GM21381 (cell line): ENCODE data around the gene CXXC5.
A peak's percentile ranks its signal among the peaks of the same experiment; 100 is the strongest.
"Not testable (repeated sequence)": the region's sequence is repeated elsewhere in the genome, so short reads cannot be mapped to it uniquely, and the experiment has no call there.

Experiments
- ATAC-seq: cut with Tn5 transposase; IDR thresholded peaks from one replicate; pipeline ENCODE4 v1.9.1; 2021; ENCODE audit warnings: mild to moderate bottlenecking, moderate library complexity; ENCODE audit not compliant: unreplicated experiment

Gene CXXC5

GRCh38 chr5:139648205-139649081, at the start of gene CXXC5:
TSS of gene CXXC5 (plus strand) at chr5:139648349. CDS start at chr5:139680524, 32,175 bp downstream.
- ATAC-seq, result peak; percentile 32

DNA sequence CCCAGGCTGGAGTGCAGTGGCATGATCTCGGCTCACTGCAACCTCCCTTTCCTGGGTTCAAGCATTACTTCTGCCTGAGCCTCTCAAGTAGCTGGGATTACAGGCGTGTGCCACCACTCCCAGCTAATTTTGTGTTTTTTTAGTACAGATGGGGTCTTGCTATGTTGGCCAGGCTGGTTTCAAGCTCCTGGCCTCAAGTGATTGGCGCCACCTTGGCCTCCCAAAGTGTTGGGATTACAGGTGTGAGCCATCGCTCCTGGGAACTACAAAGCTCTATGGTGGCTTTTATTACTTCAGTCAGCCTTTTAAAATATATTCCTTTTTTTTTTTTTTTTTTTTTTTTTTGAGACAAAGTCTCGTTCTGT, 49.6 kb upstream of the CXXC5 start:
- not testable (repeated sequence) for ATAC-seq

DNA sequence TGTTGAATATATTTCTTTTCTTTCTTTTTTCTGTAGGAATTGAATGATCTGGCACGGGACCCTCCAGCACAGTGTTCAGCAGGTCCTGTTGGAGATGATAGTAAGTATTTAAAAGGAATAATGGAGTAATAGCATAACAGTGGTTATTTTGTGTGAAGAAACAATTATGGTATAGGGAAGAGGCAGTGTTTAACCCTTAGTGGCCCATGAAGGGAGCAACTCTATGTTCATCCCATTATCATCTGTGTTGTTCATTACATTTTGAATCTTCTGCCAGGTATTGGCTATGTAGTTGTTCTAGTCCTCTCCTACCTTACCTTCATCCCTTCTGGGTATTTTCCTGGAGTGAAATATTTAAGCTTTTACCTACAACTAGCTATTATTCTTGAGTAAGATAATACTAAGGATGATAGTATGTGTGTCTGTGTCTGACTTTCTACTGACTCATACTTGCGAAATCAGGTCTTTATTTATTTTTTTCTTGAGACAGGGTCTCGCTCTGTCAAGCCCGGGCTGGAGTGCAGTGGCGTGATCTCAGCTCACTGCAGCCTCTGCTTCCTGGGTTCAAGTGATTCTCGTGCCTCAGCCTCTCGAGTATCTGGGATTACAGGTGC, 47.7 kb upstream of the CXXC5 start:
- ATAC-seq, result no peak

- no peak for ATAC-seq
These were observed 46.7 kb upstream of the CXXC5 start for GRCh38 chr5:139601429-139601828.

DNA sequence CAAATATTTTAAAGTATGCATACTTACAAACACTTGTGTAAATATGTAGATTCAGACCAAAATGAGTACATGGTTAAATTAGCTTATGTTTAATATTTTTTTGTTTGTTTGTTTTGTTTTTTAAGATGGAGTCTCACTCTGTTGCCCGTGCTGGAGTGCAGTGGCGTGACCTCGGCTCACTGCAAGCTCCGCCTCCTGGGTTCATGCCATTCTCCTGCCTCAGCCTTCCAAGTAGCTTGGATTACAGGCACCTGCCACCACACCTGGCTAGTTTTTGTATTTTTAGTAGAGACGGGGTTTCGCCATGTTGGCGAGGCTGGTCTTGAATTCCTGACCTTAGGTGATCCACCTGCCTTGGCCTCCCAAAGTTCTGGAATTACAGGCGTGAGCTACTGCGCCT, 46.2 kb upstream of the CXXC5 start:
- ATAC-seq, result not testable (repeated sequence)

- ATAC-seq, result no peak
These were observed 42.3 kb upstream of the CXXC5 start for GRCh38 chr5:139605887-139606286.

DNA sequence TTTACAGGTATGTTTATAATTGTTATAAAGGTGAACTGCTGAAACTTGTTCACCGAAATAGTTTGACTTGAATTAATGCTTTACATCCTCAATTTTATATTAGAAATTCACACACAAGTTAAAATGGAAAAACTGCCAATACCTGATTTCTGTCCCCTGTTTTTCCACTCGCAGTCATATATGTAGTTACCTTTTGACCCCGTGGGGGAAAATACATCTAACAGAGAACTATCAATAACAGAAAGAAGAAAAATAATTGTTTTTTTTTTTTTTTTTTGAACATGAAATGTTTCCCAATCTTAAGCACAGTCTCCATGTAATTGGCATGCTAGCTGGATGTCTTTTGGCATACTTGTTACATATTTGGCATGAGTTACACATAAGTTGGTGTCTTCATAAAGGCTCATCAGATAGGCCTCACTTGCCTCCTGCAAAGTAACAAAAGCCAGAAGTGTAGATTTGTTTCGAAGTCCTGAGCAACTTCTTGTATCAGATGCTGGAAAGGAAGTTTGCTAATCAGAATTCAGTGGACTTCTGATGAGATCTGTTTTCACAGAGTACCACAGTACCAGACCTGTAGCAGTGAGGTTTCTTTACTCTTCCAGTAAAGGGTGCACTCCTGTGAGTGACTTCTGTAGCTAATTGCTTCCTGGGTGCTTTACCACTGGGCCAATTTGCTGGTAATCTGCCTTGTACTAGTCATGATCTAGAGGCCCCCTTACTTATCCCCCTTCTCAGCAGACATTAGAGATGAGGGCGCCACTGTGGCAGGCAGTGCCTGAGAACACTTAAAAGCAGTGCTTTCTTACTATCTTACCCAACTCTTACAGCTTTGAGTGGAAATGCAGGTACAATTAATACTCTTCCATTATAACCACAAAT, 36.2 kb upstream of the CXXC5 start:
- ATAC-seq, result no peak

- no peak for ATAC-seq
These were observed 28.3 kb upstream of the CXXC5 start for GRCh38 chr5:139619861-139620260.

GRCh38 chr5:139625398-139625797, 22.8 kb upstream of the CXXC5 start:
- not testable (repeated sequence) for ATAC-seq

GRCh38 chr5:139630855-139631254, 17.3 kb upstream of the CXXC5 start:
- no peak for ATAC-seq

- ATAC-seq, result no peak
These were observed 16.5 kb upstream of the CXXC5 start for GRCh38 chr5:139631520-139632165.

DNA sequence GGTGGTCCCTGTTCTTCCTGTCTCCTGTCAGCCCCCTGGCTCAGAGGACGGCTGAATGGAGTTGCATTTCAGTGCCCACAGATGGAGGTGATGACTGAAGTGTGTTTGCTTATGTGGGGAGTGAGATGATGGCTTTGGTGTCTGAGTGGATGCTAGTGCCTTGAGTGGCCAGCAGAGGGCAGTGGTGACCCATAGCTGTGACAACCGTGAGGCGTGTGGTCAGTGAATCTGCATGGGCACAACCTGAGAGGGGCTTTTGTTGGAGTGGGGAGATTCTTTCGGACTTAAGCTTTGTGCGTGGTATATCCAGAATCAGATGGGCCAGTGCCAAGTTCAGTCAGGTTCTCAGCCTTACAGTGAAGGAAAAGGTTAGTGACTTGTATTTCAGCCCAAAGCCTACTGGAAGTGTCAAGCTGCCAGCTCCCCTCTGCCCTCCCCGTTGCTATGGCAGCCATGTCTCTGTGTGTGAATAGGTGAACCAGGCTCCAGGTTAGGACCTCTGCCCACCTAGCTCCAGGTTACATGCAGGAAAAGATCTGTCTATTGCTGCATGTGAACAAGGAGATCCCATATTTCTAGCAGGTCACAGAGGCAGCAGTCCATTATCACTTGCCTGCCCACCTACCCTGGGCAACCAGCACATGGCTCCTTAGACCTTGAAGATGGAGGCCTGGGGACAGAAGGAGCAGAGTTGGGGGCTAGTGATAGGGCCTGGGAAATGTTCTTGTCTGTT, 14.7 kb upstream of the CXXC5 start:
- peak; percentile 29 for ATAC-seq

DNA sequence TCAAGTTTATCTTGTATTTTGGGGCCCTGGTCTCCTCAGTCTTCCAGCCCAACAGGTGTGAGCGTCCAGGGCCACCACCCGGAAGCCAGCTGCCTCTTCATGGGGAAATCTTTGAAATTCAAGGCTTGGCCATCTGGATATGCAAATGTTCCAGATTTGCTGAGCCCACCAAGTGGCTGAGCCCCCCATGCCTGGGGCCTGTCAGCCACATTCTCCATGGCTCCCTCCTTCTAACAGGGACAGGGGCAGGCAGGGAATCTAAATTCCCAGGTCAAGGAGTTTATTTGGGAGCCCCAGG, 14.2 kb upstream of the CXXC5 start:
- ATAC-seq, result no peak

GRCh38 chr5:139634541-139634940, 13.6 kb upstream of the CXXC5 start:
- no peak for ATAC-seq

DNA sequence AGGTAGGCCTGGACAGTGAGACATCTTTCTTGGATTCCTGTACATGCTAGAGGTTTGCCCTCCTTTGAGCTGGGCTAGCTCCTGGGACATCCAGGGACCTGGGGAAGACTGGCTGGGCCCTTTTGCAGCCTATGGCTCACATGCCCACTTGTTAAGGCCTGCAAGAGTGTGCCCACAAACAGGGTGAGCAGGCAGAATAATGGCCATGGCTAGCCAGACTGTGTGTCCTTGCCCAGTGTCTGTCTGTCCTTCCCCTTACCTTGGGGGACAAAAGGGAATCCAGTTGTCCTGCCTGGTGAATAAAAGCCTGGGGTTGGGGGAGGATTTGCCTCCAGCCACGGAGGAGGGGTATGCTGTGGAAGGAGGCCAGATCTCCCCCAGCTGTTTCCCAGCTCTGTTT, 13.0 kb upstream of the CXXC5 start:
- no peak for ATAC-seq

DNA sequence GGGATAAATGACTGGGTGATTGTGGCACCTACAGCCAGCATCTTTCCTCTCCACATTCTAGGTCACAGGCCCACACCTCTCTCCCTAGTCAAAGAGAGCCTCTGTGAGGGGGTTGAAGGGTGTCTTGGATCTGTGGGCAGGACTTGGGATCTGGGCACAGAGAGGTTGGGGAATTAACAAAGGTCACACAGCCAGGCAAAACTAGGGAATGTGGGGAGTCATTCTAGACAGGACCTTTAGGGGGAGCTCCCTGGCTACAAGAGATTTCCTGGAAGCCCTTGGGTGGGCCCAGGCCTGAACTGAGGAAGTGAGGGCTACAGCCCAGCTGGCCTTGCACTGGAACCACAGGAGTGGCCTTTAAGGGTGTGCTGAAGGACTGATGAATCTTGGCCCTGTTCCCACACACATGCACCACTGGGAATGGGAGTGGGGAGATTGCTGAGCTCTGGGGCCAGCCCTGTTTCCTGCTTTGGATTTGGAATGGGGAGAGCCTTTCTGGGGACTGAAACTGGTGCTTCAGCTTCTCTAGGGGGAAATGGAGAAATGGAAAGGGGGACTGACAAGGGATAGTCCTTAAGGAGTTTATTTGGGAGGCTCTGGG, 12.4 kb upstream of the CXXC5 start:
- no peak for ATAC-seq

DNA sequence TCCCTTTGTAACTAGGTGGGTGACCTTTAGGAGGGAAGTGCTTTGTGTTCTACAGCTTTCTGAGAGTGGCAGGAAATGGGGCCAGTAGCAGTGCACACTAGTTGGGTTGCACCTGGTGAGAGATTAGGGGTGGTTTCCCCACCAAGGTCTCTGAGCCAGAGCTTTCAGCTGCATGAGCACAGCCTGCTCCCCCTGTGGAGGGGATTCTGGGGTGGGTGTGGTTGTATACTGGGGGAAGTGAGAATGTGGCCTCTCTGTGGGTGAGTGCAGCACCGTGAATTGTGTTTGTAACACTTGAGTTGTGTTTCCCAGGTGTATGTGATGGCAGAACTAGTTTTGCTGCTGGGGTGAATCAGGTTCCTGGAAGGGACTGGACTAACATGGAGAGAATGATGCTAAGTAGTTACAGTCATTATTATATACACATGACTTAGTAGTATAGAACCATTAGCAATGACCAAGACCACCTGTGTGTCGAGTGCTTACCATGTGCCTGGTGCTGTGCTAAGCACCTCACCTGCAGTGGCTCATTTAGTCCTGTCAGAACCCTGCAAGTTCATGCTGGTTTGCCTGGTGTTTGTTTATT, 11.8 kb upstream of the CXXC5 start:
- peak; percentile 66 for ATAC-seq

GRCh38 chr5:139636975-139637408, 11.2 kb upstream of the CXXC5 start:
- no peak for ATAC-seq

DNA sequence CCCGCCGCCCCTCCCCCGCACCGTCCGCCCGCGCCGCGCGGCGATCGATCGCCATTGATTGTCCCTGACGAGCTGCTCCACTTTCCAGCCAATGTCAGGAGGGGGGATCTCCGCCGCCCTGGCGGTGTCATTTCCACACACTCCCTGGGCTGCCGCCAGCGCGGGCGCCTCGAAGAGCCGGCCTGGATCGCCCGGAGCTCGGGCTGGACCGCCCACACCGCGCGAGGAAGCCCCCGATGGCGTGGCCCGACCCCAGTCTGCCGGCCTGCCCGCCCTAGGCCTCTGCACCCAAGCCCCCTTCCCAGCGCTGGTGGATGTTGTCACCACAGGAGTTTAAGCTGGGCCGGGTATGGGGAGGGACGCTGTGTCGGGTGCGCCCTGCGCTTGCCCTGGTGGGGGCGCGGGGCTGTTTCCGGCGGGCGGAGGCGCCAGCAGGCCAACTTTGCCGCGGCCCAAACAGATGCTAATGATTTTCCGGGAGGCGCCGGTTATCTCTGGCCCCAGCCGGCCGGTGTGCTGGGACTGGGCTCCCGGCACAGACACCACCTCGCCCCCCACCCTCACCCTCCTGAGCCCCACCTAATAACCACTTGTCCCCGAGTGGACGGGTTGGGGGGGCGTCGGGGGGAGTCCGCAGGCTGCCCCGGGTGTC, 10.6 kb upstream of the CXXC5 start:
- ATAC-seq, result peak; percentile 29
